ENCODE data around the gene GRAMD1B.
"Not testable (repeated sequence)": the region's sequence is repeated elsewhere in the genome, so short reads cannot be mapped to it uniquely, and the experiment has no call there.

Gene GRAMD1B

DNA sequence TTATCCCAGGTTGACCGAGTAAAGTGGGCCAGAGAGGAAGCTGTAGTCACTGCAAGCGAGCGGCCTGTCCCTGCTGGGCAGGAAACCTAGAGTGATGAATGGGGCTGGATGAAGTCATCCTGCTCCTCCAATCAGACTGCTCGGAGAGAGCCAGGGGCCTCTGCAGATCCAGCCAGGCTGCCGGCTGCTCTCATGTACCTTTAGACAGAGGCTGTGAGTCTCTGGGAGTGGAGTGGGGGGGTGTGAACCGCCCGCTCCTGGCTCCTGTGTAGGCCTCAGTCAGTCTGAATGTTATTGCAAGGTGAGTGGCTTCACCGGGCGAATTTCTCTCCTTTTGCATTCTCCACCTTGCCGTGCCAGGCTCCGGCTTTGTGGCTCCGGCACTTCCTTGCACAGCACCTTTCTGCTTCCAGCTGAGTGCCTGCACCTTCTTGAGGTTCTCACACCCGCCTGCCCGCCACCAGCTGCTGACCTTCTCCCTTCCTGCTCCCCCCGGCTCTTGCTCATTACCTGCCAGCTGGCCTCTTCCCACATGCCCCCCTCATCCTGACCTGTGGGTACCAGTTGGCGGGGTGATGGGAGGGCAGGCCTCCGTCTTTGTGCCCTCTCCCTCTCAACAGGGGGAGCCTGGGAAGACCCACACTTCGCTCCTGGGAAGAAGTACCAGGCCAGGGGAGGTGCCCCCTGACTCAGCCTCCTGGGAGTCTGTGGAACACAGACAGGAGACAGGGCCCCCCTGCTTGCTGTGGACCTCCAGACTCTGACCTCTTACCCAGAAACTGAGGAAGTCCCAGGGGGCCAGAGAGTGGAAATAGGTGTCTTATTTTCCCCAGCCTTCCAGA lies 79.9 kb downstream of the GRAMD1B start:
- Histone ChIP-seq H3K36me3 (no peaks in the 10 kb centered on the region), H3K4me3 (ENCODE audit: low read depth in 1 of 2, low read length in 1 of 2) (no peak overlapping the region), H3K27me3 (no peaks in the 10 kb centered on the region), H3K4me1 (ENCODE audit: control insufficient read depth in 1 of 2, insufficient read depth in 1 of 2, low read depth in 1 of 2, low read length in 1 of 2) (peaks cover 6 to 9% of the 10 kb centered on the region in 2 experiments), H3K27ac (no peak overlapping the region), H3K9me3 (no peaks in the 10 kb centered on the region)
- TF ChIP-seq, protein P1, sequence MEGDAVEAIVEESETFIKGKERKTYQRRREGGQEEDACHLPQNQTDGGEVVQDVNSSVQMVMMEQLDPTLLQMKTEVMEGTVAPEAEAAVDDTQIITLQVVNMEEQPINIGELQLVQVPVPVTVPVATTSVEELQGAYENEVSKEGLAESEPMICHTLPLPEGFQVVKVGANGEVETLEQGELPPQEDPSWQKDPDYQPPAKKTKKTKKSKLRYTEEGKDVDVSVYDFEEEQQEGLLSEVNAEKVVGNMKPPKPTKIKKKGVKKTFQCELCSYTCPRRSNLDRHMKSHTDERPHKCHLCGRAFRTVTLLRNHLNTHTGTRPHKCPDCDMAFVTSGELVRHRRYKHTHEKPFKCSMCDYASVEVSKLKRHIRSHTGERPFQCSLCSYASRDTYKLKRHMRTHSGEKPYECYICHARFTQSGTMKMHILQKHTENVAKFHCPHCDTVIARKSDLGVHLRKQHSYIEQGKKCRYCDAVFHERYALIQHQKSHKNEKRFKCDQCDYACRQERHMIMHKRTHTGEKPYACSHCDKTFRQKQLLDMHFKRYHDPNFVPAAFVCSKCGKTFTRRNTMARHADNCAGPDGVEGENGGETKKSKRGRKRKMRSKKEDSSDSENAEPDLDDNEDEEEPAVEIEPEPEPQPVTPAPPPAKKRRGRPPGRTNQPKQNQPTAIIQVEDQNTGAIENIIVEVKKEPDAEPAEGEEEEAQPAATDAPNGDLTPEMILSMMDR (IDR thresholded peaks at IDR 0.05) = no peak

DNA sequence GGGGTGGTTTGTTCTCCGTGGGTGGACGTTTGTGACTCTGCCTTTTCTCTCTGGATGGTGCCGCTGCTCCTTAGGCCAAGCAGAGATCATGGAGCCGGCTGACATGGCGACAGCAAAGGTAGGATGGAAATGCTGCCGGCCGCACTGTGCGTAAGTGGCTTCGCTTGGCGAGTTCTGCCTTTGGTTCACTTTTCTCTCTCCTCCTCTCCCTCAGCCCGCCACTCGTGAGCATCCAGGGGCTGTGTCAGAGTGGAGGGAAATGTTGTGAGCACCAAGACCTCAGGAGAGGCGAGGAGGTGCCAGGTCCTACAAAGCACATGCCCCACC lies 80.5 kb downstream of the GRAMD1B start:
- Histone ChIP-seq H3K4me1 (ENCODE audit: control insufficient read depth in 1 of 2, insufficient read depth in 1 of 2, low read depth in 1 of 2, low read length in 1 of 2) (peaks cover 4% of the 10 kb centered on the region in 2 experiments), H3K36me3 (no peaks in the 10 kb centered on the region), H3K27ac (no peak overlapping the region), H3K4me3 (ENCODE audit: low read depth in 1 of 2, low read length in 1 of 2) (no peak overlapping the region), H3K9me3 (no peaks in the 10 kb centered on the region), H3K27me3 (no peaks in the 10 kb centered on the region)
- TF ChIP-seq, protein P1 (IDR thresholded peaks at IDR 0.05) = no peak

DNA sequence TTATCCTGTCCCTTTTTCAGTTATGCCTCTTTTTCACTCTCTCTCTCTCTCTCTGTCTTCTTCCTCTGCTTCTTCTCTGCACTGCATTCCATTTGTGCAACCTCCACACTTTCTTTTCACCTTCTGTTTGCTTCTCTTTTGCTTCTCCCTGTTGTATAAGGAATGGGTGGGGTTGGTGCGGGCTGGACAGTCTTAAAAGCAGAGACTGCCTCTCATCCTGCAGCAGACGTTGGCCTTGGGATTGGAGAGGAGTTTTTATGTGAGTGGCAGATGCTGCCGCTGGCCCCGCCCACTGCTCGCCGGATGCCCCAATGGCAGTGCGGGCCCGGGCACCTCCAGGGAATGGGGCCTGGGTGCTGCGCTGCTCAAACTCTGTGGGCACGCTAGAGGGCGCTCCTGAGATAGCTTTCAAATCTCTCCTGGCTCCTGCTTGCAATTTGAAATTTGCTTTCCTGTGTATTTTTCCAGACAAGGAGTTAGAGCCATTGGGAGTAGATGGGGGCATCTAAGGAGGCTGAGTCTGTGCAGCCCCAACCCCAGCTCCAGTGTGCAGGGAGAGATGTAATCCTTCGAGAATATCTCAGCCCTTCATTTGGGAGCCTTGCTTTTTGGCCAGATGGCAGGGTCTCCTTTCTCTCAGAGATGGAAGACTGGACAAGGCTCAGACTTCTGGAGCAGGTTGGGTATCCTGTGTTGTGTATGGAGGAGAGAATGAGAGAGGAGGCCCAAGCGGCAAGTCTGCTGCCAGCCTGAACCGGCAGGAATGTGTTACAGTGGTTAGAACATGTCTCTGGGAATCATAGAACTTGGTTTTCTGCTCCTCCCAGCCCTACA lies 81.2 kb downstream of the GRAMD1B start:
- Histone ChIP-seq H3K4me3 (ENCODE audit: low read depth in 1 of 2, low read length in 1 of 2) (no peak overlapping the region), H3K27me3 (no peaks in the 10 kb centered on the region), H3K4me1 (ENCODE audit: control insufficient read depth in 1 of 2, insufficient read depth in 1 of 2, low read depth in 1 of 2, low read length in 1 of 2) (peaks cover 0 to 3% of the 10 kb centered on the region in 2 experiments), H3K36me3 (no peaks in the 10 kb centered on the region), H3K27ac (no peak overlapping the region), H3K9me3 (no peaks in the 10 kb centered on the region)
- TF ChIP-seq, protein P1 (IDR thresholded peaks at IDR 0.05) = peak; percentile 78

DNA sequence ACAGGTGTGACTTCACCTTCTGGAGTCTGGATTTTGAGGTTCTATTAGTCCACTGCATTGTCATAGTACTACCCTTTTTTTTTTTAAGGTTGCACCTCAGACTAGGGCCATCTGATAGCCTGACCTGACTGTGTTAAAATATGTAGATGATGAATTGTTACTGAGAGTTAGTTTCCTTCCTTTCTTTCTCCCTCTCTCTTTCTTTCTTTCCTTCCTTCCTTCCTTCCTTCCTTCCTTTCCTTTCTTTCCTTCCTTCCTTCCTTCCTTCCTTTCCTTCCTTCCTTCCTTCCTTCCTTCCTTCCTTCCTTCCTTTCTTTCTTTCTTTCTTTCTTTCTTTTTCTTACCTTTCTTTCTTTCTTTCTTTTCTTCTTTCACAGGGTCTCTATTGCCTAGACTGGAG lies 83.2 kb downstream of the GRAMD1B start:
- not testable (repeated sequence) for H3K9me3 ChIP-seq; H3K27ac ChIP-seq; H3K36me3 ChIP-seq; H3K4me3 ChIP-seq (ENCODE audit: low read depth in 1 of 2, low read length in 1 of 2); H3K4me1 ChIP-seq (ENCODE audit: control insufficient read depth in 1 of 2, insufficient read depth in 1 of 2, low read depth in 1 of 2, low read length in 1 of 2); H3K27me3 ChIP-seq

DNA sequence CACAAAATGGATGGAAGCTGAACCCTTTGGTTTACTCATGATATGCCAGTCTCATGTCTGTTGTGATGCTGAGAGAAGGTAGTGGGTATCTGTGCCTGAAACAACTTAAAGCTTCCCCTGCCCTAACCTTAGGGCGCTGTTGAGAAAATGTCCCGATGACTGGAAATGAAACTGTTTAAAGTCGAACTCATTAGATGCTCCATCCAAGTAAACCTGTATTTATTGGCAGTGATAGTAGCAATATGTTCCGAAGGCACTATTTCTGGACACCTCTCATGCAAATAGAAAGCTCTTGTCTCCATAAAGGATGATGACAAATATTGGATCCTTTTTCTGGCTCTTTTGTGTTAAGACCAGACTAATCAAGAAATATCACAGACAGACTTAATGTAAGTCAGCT lies 86.2 kb downstream of the GRAMD1B start:
- TF ChIP-seq, protein P1 (IDR thresholded peaks at IDR 0.05) = no peak
- Histone ChIP-seq H3K9me3 (no peaks in the 10 kb centered on the region), H3K27me3 (no peaks in the 10 kb centered on the region)

More for the DNA sequence above, 86.2 kb downstream of the GRAMD1B start:
- no peaks in the 10 kb centered on the region for H3K4me1 ChIP-seq (ENCODE audit: control insufficient read depth in 1 of 2, insufficient read depth in 1 of 2, low read depth in 1 of 2, low read length in 1 of 2)
- H3K4me3 ChIP-seq (ENCODE audit: low read depth in 1 of 2, low read length in 1 of 2) = no peak overlapping the region
- H3K36me3 ChIP-seq = no peaks in the 10 kb centered on the region
- H3K27ac ChIP-seq = no peak overlapping the region

All from neutrophil (primary cell).